GM23248 (cell line): ENCODE measurements around the gene KRT3. TPM values are rescaled to one million over a fixed set of nuclear protein-coding genes. Genes with fewer than 3 reads are reported as not detected.

Experiments
- DNase-seq: peaks from one replicate; pipeline ENCODE4 v3.0.0-alpha.2; 2015
- H2AFZ ChIP-seq: fragments of 200-600 bp; sonication (generic); 2 replicates; pipeline ENCODE4 v1.6.1; 2016; ENCODE audit warnings: antibody characterized with exemption
- H3F3A ChIP-seq: fragments of 200-600 bp; sonication (generic); 2 replicates; pipeline ENCODE4 v1.6.1; 2016; ENCODE audit warnings: mild to moderate bottlenecking, antibody characterized with exemption, mixed run types; ENCODE audit not compliant: insufficient read depth
- H3K27ac ChIP-seq: fragments of 200-600 bp; sonication (generic); 2 replicates; pipeline ENCODE4 v1.5.1; 2016; ENCODE audit warnings: mild to moderate bottlenecking
- H3K27me3 ChIP-seq: fragments of 200-600 bp; sonication (generic); replicated peaks from 2 replicates; pipeline ENCODE4 v1.6.1; 2016; ENCODE audit warnings: mild to moderate bottlenecking; ENCODE audit not compliant: insufficient read depth
- H3K36me3 ChIP-seq: fragments of 200-600 bp; sonication (generic); 2 replicates; pipeline ENCODE4 v1.6.1; 2016; ENCODE audit warnings: low read depth, mild to moderate bottlenecking
- H3K4me1 ChIP-seq: fragments of 200-600 bp; sonication (generic); 2 replicates; pipeline ENCODE4 v1.6.1; 2016; ENCODE audit warnings: mild to moderate bottlenecking; ENCODE audit not compliant: insufficient read depth
- H3K4me2 ChIP-seq: fragments of 200-600 bp; sonication (generic); one replicate; pipeline ENCODE4 v1.6.1; 2016; ENCODE audit warnings: mild to moderate bottlenecking; ENCODE audit not compliant: unreplicated experiment
- H3K4me3 ChIP-seq: fragments of 200-600 bp; sonication (generic); 2 replicates; pipeline ENCODE4 v1.5.1; 2016; ENCODE audit warnings: mild to moderate bottlenecking
- H3K79me2 ChIP-seq: fragments of 200-600 bp; sonication (generic); 2 replicates; pipeline ENCODE4 v1.6.1; 2016; ENCODE audit warnings: mild to moderate bottlenecking; ENCODE audit not compliant: insufficient read depth
- H3K9ac ChIP-seq: fragments of 200-600 bp; sonication (generic); 2 replicates; pipeline ENCODE4 v1.6.1; 2016; ENCODE audit warnings: mild to moderate bottlenecking
- H3K9me2 ChIP-seq: fragments of 200-600 bp; sonication (generic); 2 replicates; pipeline ENCODE4 v1.6.1; 2016; ENCODE audit warnings: mixed run types, mild to moderate bottlenecking, moderate library complexity; ENCODE audit not compliant: insufficient read depth
- H3K9me3 ChIP-seq: fragments of 200-600 bp; sonication (generic); one replicate; pipeline ENCODE4 v1.6.1; 2017; ENCODE audit warnings: low read depth
- H4K20me1 ChIP-seq: fragments of 200-600 bp; sonication (generic); 2 replicates; pipeline ENCODE4 v1.6.0; 2016; ENCODE audit not compliant: insufficient read depth
- EZH2 ChIP-seq: fragments of 200-600 bp; sonication (generic); IDR thresholded peaks from 2 replicates; pipeline ENCODE4 v1.6.1; 2018; ENCODE audit warnings: antibody characterized with exemption, mild to moderate bottlenecking; ENCODE audit not compliant: insufficient read depth, poor library complexity, severe bottlenecking
- EZH2phosphoT487 ChIP-seq: fragments of 200-600 bp; sonication (generic); IDR thresholded peaks from 2 replicates; pipeline ENCODE4 v1.6.1; 2018; ENCODE audit warnings: antibody characterized with exemption, moderate library complexity, mild to moderate bottlenecking, low read depth; ENCODE audit not compliant: insufficient read depth
- WGBS, 2 experiments: methylation state at CpG; one replicate each; pipeline ENCODE4 v1.1.6; 2015 to 2017; ENCODE audit warnings: low lambda C conversion rate in 2 of 2, low coverage in 1 of 2; ENCODE audit errors: missing lambda C conversion rate in 2 of 2; 5-methylcytosine and 5-hydroxymethylcytosine counted together
- in situ Hi-C: fragments of 300-500 bp; cut with MboI; formaldehyde crosslinking; loops from 2 replicates; pipeline ENCODE4 v1.15.0; 2020
- polyA plus RNA-seq: library from polyadenylated mRNA; unstranded; fragments of >200 nt; fragmentation: Nextera tagmentation; extraction: Ambion mirVana; gene quantifications from 2 replicates; pipeline ENCODE4 v1.2.1, GENCODE V29; 2016
- total RNA-seq: library from RNA; depleted of rRNA; stranded (reverse); fragments of >200 nt; shearing (Covaris generic); gene quantifications from 2 replicates; pipeline ENCODE4 v1.2.3, GENCODE V29; 2014

KRT3 gene
- total and polyA plus RNA-seq, 2 experiments from 2014 or later = not detected

GRCh38 chr12:52832451-52832850 is 36.5 kb upstream of the KRT3 start:
- Histone ChIP-seq H3K9me3 (no peaks in the 10 kb centered on the region), H3K4me1 (peaks cover 31% of the 10 kb centered on the region), H3F3A (peaks cover 8% of the 10 kb centered on the region; the same call in 1 of the 2 replicates), H3K4me3 (no peak overlapping the region), H3K27me3 (no peaks in the 10 kb centered on the region), H3K9ac (no peak overlapping the region), H3K36me3 (no peaks in the 10 kb centered on the region), H2AFZ (no peak overlapping the region), H4K20me1 (no peaks in the 10 kb centered on the region), H3K4me2 (no peak overlapping the region), H3K9me2 (no peaks in the 10 kb centered on the region; the same call in 1 of the 2 replicates), H3K27ac (no peak overlapping the region), H3K79me2 (no peaks in the 10 kb centered on the region)
- no peak for TF ChIP-seq EZH2phosphoT487
- no peak for TF ChIP-seq EZH2
- DNase-seq = no peak
- WGBS, 2 experiments = 58 to 70% methylated on average over 3 of the region's 3 CpGs
- in situ Hi-C loops = no loop called here

- H3K9me3 ChIP-seq = no peaks in the 10 kb centered on the region
- peaks cover 8% of the 10 kb centered on the region; the same call in 1 of the 2 replicates for H3F3A ChIP-seq
- DNase-seq = no peak
- no peak overlapping the region for H3K9ac ChIP-seq
- peaks cover 19% of the 10 kb centered on the region for H3K4me1 ChIP-seq
- H4K20me1 ChIP-seq = no peaks in the 10 kb centered on the region
- H3K9me2 ChIP-seq = no peaks in the 10 kb centered on the region; the same call in 1 of the 2 replicates
- H2AFZ ChIP-seq = no peak overlapping the region
- TF ChIP-seq EZH2phosphoT487 (no peak), EZH2 (no peak)
- no peak overlapping the region for H3K27ac ChIP-seq
- H3K36me3 ChIP-seq = no peaks in the 10 kb centered on the region
- H3K79me2 ChIP-seq = no peaks in the 10 kb centered on the region
- no peaks in the 10 kb centered on the region for H3K27me3 ChIP-seq
- in situ Hi-C loops = no loop called here
- no peak overlapping the region for H3K4me2 ChIP-seq
- 62 to 68% methylated on average over 7 of the region's 7 CpGs for WGBS, 2 experiments
- no peak overlapping the region for H3K4me3 ChIP-seq
Observed at GRCh38 chr12:52831251-52831650, 35.3 kb upstream of the KRT3 start.

- in situ Hi-C loops = no loop called here
- H3K9ac ChIP-seq = no peak overlapping the region
- no peak overlapping the region for H3K27ac ChIP-seq
- no peak for DNase-seq
- no peak overlapping the region for H2AFZ ChIP-seq
- H3K4me1 ChIP-seq = peaks cover 10% of the 10 kb centered on the region; the same call in 1 of the 2 replicates
- no peaks in the 10 kb centered on the region for H3K79me2 ChIP-seq
- no peaks in the 10 kb centered on the region for H3K36me3 ChIP-seq
- H3K9me3 ChIP-seq = no peaks in the 10 kb centered on the region
- no peak overlapping the region for H3K4me3 ChIP-seq
- no peaks in the 10 kb centered on the region; the same call in 1 of the 2 replicates for H3K9me2 ChIP-seq
- no peaks in the 10 kb centered on the region for H3K27me3 ChIP-seq
- H3K4me2 ChIP-seq = no peak overlapping the region
- WGBS, 2 experiments = 71 to 72% methylated on average over 8 of the region's 8 CpGs
- no peaks in the 10 kb centered on the region for H4K20me1 ChIP-seq
- TF ChIP-seq EZH2 (no peak), EZH2phosphoT487 (no peak)
- peaks cover 8% of the 10 kb centered on the region; the same call in 1 of the 2 replicates for H3F3A ChIP-seq
Observed at GRCh38 chr12:52829986-52830770, 34.3 kb upstream of the KRT3 start.

- no peaks in the 10 kb centered on the region for H3K9me3 ChIP-seq
- H3K27me3 ChIP-seq = no peaks in the 10 kb centered on the region
- H3K4me2 ChIP-seq = no peak overlapping the region
- no peaks in the 10 kb centered on the region; the same call in 1 of the 2 replicates for H3K9me2 ChIP-seq
- 1 to 8% methylated on average over 2 of the region's 2 CpGs for WGBS, 2 experiments
- peak; percentile 45 for DNase-seq
- no peaks in the 10 kb centered on the region for H3K79me2 ChIP-seq
- H3K4me3 ChIP-seq = no peak overlapping the region
- no peaks in the 10 kb centered on the region for H3K36me3 ChIP-seq
- no peak overlapping the region for H2AFZ ChIP-seq
- H3F3A ChIP-seq = peaks cover 8% of the 10 kb centered on the region; the same call in 1 of the 2 replicates
- H3K4me1 ChIP-seq = peaks cover 10% of the 10 kb centered on the region; the same call in 1 of the 2 replicates
- H3K9ac ChIP-seq = no peak overlapping the region
- no peaks in the 10 kb centered on the region for H4K20me1 ChIP-seq
- no peak overlapping the region for H3K27ac ChIP-seq
- in situ Hi-C loops = no loop called here
- TF ChIP-seq EZH2 (no peak), EZH2phosphoT487 (no peak)
Observed at GRCh38 chr12:52828591-52829021, 32.7 kb upstream of the KRT3 start.
